GM18867 (cell line): Measurements from ENCODE around the gene FKBP2.

Source experiments
- ATAC-seq: cut with Tn5 transposase; IDR thresholded peaks from one replicate; pipeline ENCODE4 v1.9.1; 2021; ENCODE audit warnings: mild to moderate bottlenecking, moderate library complexity; ENCODE audit not compliant: unreplicated experiment

The FKBP2 gene

GRCh38 chr11:64240435-64241240, at the start of gene FKBP2:
Gene FKBP2, plus strand, starts transcription at chr11:64241095. Its CDS starts 1,293 bp downstream, at chr11:64242388.
- peak; percentile 54 for ATAC-seq

GRCh38 chr11:64192434-64192833, 48.5 kb upstream of the FKBP2 start:
- ATAC-seq, result no peak

DNA sequence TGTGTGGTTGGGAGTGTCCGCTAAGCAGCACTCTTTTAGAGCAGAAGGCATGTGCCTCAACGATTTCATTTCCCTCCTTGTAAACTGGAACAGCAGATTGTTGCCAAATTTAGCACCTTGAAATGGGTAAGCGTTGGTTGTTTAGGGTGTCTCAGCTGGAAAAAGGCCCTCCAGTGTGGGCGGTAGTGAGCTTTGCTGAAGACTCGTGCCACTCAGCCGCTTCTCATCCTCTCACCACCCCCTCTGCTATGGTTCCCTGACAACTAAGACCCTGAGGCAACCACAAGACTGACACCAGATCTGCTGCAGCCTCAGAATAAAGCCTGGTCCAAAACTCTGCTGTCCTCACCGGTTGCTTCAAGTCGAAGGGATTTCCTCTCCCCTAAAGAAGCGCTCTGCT, 44.3 kb upstream of the FKBP2 start:
- no peak for ATAC-seq

- ATAC-seq, result no peak
These were observed 42.4 kb upstream of the FKBP2 start for GRCh38 chr11:64198511-64198910.

DNA sequence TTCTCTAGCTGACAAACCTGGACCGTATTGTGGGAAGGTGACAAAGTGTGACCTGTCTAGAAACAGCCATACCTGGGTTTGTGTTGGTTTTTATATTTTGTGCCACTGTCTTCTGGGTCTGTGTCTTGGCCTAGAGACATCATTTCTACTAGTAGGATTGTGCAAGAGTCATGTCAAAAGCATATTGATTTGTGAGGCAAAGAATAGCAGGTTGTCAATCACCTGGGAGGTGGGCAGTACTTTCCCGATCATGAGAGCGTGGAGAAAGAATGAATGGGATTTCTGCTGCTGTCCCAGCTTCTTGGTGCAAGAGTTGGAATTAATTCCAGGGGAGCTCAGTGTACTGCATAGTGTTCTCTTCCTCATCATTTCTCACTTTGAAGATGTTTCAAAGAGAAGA, 39.4 kb upstream of the FKBP2 start:
- ATAC-seq, result no peak

- no peak for ATAC-seq
These were observed 37.9 kb upstream of the FKBP2 start for GRCh38 chr11:64202992-64203391.

DNA sequence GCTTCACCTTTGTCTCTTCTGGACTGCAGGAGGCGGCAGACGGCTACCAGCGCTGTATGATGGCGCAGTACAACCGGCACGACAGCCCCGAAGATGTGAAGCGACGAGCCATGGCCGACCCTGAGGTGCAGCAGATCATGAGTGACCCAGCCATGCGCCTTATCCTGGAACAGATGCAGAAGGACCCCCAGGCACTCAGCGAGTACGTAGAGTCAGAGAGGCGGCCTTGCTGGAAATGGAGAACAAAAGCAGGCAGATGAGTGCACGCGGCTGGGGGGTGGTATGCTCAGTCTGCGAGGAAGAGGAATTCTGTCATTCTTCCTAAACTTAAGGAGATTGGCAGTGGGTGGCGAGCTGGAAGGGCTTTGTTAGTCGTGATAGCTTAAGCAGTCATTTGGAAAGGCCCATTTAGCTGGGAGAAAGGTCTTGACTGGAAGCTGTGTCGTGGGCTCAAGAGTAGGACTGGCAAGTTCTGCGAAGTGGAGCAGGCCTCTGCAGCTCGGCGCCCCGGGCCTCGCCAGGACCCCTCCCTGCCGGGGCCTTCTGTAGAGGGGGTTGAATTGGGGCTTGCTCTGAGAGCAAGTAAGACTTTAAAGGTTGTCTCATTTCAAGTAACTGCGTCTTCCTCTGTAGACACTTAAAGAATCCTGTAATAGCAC, 37.3 kb upstream of the FKBP2 start:
- no peak for ATAC-seq

GRCh38 chr11:64204080-64204440, 36.8 kb upstream of the FKBP2 start:
- ATAC-seq, result no peak

GRCh38 chr11:64204464-64204989, 36.4 kb upstream of the FKBP2 start:
- no peak for ATAC-seq

GRCh38 chr11:64206457-64207255, 34.2 kb upstream of the FKBP2 start, which contains the start of gene FERMT3:
Gene FERMT3, plus strand, starts transcription at chr11:64206721. Its CDS starts 644 bp downstream, at chr11:64207365.
- ATAC-seq, result peak; percentile 41

- ATAC-seq, result peak; percentile 54
These were observed 33.4 kb upstream of the FKBP2 start for GRCh38 chr11:64207256-64208085.

DNA sequence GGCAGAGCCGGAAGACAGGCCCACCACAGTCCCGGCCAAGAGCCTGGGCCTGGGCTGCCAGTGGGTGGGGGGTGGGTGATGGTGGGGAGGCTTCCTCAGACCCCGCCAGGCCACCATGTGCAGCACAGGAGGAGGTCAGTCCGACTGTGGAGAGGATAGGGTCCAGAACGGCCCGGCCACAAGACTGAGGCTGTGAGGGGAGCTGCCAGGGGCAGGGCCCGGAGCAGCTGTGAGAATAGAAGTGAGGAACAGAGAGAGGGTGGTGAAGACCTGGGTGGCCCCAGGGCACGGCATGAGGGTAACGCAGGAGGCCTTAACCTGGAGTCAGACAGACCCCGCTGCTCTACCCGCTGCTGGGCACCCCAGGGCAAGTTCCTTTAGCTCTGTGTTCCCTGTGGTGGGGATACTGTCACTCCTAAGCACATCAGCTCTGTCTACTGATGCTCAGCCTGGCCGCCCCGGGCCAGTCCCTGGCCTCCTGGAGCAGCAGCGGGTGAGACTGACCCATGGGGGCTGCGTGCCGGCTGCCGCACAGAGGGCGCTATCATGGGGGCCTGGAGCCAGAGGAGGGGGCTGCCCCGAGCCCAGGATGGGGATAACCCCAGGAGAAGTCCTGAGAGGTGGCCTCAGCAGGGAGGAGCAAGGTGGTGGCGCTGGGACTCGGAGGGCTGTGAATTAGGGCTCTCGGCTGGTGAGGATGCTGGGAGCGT, 32.7 kb upstream of the FKBP2 start:
- ATAC-seq, result no peak

DNA sequence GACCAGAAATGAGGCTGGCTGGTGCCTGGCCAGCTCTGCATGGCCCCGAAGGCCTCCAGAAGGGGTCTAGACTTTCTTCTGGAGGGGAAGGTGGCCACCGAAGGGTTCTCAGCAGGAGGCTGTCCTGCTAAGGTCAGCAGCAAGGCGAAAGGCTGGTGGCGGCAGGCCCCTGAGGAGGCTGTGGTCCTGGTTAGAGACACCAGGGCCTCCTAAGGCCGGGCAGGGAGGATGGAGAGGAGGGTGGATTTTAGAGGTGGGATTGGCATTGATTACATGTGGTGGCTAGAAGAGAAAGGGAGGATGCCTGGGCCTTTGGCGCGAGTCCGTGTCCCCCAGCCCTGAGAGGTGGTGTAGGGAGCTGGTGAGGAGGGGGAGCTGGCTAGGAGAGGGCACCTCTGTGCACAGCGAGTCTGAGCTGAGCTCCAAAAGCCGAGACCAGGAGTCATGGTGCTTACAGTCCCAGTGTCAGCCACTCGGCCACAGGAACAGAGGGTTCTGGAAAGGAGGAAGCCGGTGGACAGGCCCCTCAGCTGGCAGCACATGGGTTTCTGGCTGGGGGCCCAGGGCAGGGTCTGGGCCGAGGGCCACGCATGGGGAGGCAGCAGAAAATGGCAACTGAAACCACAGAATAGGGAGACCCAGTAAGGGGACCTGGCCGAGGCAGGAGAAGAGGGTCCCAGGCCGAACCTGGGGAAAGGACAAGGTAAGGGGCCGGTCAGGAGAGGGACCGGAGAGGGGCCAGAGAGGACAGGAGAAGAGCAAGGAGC, 31.9 kb upstream of the FKBP2 start:
- ATAC-seq, result no peak

- ATAC-seq, result no peak
These were observed 31.4 kb upstream of the FKBP2 start for GRCh38 chr11:64209563-64209843.

DNA sequence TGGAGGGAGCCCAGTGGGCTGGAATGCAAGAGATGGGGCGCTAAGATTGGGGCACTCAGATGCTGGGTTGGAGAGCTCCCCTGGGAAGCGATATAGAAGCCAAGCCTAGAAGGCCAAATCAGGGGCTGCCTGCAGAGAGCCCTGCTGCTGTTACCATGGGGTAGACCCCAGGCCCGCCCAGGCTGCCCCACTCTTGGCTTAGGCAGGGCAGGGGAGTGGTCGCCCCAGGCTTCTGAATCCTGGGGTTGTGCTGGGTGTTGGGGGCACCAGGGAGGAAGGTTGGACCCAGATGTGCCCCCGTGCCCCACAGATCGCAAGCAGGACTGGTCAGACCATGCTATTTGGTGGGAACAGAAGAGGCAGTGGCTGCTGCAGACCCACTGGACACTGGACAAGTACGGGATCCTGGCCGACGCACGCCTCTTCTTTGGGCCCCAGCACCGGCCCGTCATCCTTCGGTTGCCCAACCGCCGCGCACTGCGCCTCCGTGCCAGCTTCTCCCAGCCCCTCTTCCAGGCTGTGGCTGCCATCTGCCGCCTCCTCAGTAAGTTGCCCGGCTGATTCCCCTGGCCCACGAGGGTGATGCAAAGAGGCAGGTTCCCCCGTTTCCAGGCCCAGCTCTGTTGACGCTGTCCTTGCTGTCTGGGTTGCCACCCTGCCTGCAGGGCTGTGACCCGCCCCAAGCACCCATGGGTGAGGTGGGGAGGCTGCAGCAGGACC, 30.4 kb upstream of the FKBP2 start:
- no peak for ATAC-seq

GRCh38 chr11:64211181-64211872, 29.6 kb upstream of the FKBP2 start:
- no peak for ATAC-seq

- no peak for ATAC-seq
These were observed 24.0 kb upstream of the FKBP2 start for GRCh38 chr11:64216879-64217278.
